ENCODE data around the gene CFAP74.

The CFAP74 gene

DNA sequence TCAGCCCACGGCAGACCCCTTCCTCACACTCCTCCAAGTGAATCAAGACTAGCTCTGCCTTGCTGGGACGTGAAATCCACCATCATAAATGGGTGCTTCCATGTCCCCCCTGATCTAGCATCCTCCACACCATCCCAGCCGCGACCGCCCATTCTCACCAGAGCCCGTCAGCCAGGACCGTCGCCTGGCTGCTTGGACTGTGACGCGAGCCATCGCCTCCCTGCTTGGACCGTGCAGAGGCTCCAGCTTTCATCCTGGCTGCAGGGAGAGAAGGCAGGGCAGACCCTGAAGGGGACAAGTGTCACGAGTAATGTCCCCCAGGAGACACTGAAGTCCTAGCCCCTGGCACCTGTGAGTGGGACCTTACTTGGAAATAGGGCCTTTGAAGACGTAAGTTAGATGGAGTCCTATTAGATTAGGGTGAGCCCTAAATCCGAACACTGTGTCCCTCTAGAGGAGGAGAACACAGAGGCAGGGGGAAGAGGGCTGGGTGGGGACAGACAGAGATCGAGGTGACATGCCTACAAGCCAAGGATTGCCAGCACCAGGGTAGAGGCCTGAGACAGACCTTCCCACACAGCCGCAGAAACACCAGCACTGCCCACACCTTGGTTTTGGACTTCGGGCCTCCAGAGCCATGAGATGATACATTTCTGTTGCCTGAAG, 33.9 kb upstream of the CFAP74 start:
- Histone ChIP-seq H3K4me3 (ENCODE audit: low read length) (no peak overlapping the region), H3K9me3 (ENCODE audit: insufficient read depth, low read depth, low read length) (no peaks in the 10 kb centered on the region), H3K9ac (ENCODE audit: low read depth, low read length) (no peak overlapping the region), H3K27ac (ENCODE audit: low read depth, low read length) (no peak overlapping the region), H3K36me3 (ENCODE audit: insufficient read depth, low read length) (no peaks in the 10 kb centered on the region), H3K27me3 (ENCODE audit: insufficient read depth, low read length) (no peaks in the 10 kb centered on the region), H3K4me1 (ENCODE audit: insufficient read depth, low read length) (no peaks in the 10 kb centered on the region)
- WGBS, result 86% methylated on average over 18 of the region's 18 CpGs

DNA sequence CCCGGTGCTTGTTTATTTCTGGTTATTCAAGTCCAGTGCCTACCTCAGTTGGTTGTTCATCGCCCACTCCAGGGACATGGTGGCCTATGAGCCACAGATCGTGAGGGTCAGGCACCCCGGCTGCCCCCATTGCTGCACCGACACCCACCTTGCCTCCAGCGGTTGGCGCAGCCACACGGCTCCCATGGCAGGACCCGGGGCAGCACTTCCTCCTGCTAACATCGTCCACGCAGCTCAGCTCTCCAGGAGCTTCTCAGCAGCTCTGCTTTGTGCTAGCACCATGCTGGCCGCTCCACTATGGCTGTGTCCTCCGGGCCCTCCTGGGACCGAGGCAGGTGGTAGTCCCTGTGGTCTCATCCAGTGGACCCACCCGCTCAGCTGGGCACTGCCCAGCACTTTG, 32.7 kb upstream of the CFAP74 start:
- Histone ChIP-seq H3K27me3 (ENCODE audit: insufficient read depth, low read length) (no peaks in the 10 kb centered on the region), H3K4me1 (ENCODE audit: insufficient read depth, low read length) (no peaks in the 10 kb centered on the region), H3K27ac (ENCODE audit: low read depth, low read length) (no peak overlapping the region), H3K9ac (ENCODE audit: low read depth, low read length) (no peak overlapping the region), H3K36me3 (ENCODE audit: insufficient read depth, low read length) (no peaks in the 10 kb centered on the region), H3K4me3 (ENCODE audit: low read length) (no peak overlapping the region), H3K9me3 (ENCODE audit: insufficient read depth, low read depth, low read length) (no peaks in the 10 kb centered on the region)
- WGBS, result 88% methylated on average over 15 of the region's 15 CpGs

DNA sequence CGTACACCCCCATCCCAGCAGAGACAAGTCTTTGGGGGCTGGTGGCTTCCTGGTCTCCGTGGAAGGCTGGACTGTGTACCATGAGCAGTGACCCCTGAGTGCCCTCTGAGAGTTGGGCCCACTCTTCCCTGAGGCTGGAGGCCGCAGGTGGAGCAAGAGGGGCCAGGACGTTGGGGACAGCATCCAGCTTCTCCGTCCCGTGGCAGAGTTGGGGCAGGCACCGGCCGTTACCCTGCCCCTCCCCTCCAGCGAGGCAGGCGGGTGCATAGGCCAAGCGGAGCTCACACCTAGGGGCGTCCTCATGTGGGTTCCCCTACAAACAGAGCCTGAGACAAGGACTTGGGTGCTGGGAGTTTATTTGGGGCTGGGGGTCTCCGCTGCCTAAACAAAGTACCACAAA, 29.6 kb upstream of the CFAP74 start:
- H3K27me3 ChIP-seq (ENCODE audit: insufficient read depth, low read length), result no peaks in the 10 kb centered on the region
- no peak overlapping the region for H3K9ac ChIP-seq (ENCODE audit: low read depth, low read length)
- no peaks in the 10 kb centered on the region for H3K36me3 ChIP-seq (ENCODE audit: insufficient read depth, low read length)
- no peaks in the 10 kb centered on the region for H3K4me1 ChIP-seq (ENCODE audit: insufficient read depth, low read length)
- H3K4me3 ChIP-seq (ENCODE audit: low read length), result no peak overlapping the region
- WGBS, result 91% methylated on average over 13 of the region's 13 CpGs
- no peaks in the 10 kb centered on the region for H3K9me3 ChIP-seq (ENCODE audit: insufficient read depth, low read depth, low read length)
- H3K27ac ChIP-seq (ENCODE audit: low read depth, low read length), result no peak overlapping the region

DNA sequence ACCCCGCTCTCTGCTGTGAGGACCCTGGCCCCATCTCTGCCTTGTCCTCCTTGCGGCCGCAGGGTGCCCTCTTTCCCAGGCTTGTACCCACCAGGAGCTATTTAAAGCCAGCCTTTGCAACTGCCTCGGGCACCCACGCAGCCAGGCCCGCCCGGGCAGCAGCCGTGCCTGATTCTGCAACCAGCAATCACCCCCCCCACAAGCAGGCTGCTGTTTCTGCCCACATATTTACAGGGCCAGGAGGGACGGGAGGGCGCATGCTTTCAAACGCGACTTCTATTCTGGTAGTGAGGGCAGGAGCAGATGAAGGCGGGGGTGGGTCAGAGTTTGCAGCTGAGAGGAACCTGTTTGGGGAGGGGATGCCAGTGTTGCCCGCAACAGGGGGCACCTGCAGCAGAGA, 29.2 kb upstream of the CFAP74 start:
- Histone ChIP-seq H3K36me3 (ENCODE audit: insufficient read depth, low read length) (no peaks in the 10 kb centered on the region), H3K4me3 (ENCODE audit: low read length) (no peak overlapping the region), H3K4me1 (ENCODE audit: insufficient read depth, low read length) (no peaks in the 10 kb centered on the region), H3K9ac (ENCODE audit: low read depth, low read length) (no peak overlapping the region), H3K27ac (ENCODE audit: low read depth, low read length) (no peak overlapping the region), H3K27me3 (ENCODE audit: insufficient read depth, low read length) (no peaks in the 10 kb centered on the region), H3K9me3 (ENCODE audit: insufficient read depth, low read depth, low read length) (no peaks in the 10 kb centered on the region)
- 87% methylated on average over 14 of the region's 14 CpGs for WGBS

DNA sequence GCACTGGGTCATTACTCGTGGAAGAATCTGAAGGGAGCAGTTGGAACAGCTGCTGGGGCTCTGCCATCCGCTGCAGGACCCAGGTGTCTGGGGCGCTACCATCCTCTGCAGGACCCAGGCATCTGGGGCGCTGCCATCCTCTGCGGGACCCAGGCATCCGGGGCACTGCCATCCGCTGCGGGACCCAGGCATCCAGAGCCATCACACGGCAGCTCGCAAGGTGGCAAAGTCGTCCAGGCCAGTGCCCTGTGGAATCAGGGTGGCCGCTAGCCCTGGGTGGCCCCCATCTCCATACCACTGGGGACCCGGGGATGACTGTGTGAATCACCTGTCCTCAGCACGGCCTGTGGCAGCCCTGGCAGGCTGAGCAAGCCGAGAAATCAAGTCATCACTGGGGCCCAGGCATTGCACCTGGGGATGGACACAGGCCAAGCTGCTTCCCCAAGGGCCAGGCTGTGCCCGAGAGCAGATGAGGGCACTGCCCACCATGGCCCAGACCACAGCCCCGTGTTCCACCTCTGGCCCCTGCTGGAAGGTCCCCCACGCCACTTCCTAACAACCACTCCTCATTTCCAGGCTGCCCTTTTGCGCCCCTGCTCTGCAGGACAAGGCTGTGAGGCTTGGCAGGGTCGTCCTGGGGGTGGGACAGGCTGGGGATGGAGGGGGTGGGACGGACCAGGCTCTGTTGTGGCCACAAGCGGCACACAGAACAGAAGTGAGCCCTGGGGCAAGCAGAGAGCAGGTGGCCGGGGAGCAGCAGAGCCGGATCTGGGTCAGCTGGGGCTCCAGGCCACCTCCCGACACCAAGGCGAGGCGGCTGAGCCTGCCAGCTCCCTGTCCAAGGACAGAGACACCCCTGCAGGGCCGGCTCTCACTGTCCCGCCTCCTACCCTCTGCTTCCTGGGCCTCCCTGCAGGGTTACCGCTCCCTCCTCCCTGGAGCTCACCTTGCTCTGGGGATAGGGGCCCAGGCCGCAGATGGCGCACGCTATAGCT, 28.3 kb upstream of the CFAP74 start:
- no peaks in the 10 kb centered on the region for H3K9me3 ChIP-seq (ENCODE audit: insufficient read depth, low read depth, low read length)
- no peak overlapping the region for H3K9ac ChIP-seq (ENCODE audit: low read depth, low read length)
- 83% methylated on average over 33 of the region's 33 CpGs for WGBS
- no peaks in the 10 kb centered on the region for H3K36me3 ChIP-seq (ENCODE audit: insufficient read depth, low read length)
- no peak overlapping the region for H3K4me3 ChIP-seq (ENCODE audit: low read length)
- H3K4me1 ChIP-seq (ENCODE audit: insufficient read depth, low read length), result no peaks in the 10 kb centered on the region
- no peak overlapping the region for H3K27ac ChIP-seq (ENCODE audit: low read depth, low read length)
- H3K27me3 ChIP-seq (ENCODE audit: insufficient read depth, low read length), result no peaks in the 10 kb centered on the region

DNA sequence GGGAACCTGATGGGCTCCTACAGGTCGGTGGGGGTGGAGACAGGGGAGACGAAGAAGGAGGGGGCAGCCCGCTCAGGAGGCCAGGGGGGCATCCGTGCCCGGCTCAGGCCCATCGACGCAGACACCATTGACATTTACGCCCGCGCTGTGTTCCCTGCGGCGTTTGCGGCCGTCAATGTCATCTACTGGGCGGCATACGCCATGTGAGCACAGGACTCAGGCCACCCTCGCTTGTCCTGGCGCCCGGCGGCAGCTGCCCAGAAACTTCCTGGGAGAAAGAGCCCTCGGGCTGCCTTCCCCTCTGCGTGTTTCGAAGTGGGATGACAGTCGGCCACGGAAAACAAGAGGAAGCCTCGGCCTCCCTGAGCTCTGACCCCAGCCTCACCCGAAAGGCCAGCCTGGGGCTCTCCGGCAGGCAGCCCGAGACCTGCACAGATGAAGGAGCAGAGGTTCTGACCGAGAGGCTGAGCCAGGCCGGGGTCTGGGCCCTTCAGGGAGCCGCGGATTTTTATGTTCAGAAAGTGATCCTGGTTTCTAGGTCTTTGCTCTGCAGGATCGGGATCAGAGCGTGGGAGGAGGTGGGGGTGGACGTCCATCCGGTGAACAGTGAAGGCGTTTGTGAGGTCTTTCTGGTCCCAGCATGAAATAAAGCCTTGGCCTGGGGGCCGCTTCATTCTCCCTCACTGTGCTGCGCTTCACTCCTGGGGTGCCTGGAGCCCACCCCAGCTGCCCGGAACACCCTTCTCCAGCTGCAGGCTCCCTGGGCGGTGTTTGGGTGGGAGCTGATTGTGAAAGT, 26.7 kb upstream of the CFAP74 start:
- H3K36me3 ChIP-seq (ENCODE audit: insufficient read depth, low read length), result no peaks in the 10 kb centered on the region
- no peak overlapping the region for H3K4me3 ChIP-seq (ENCODE audit: low read length)
- no peaks in the 10 kb centered on the region for H3K9me3 ChIP-seq (ENCODE audit: insufficient read depth, low read depth, low read length)
- no peaks in the 10 kb centered on the region for H3K27me3 ChIP-seq (ENCODE audit: insufficient read depth, low read length)
- no peaks in the 10 kb centered on the region for H3K4me1 ChIP-seq (ENCODE audit: insufficient read depth, low read length)
- no peak overlapping the region for H3K9ac ChIP-seq (ENCODE audit: low read depth, low read length)
- H3K27ac ChIP-seq (ENCODE audit: low read depth, low read length), result no peak overlapping the region
- 94% methylated on average over 42 of the region's 42 CpGs for WGBS

DNA sequence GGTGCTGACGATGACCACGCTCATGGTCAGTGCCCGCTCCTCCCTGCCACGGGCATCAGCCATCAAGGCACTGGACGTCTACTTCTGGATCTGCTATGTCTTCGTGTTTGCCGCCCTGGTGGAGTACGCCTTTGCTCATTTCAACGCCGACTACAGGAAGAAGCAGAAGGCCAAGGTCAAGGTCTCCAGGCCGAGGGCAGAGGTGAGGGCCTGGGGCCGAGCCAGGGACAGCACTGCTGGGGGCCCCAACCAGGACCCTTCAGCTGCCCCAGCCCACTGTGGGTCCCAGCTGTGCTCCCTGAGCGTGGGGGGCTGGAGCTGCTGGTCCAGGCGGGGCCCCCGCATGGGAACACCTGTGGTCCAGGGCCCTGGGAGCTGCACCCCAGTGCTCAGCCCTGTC, 26.0 kb upstream of the CFAP74 start:
- Histone ChIP-seq H3K27ac (ENCODE audit: low read depth, low read length) (no peak overlapping the region), H3K9me3 (ENCODE audit: insufficient read depth, low read depth, low read length) (no peaks in the 10 kb centered on the region), H3K36me3 (ENCODE audit: insufficient read depth, low read length) (no peaks in the 10 kb centered on the region), H3K4me3 (ENCODE audit: low read length) (no peak overlapping the region), H3K9ac (ENCODE audit: low read depth, low read length) (no peak overlapping the region), H3K4me1 (ENCODE audit: insufficient read depth, low read length) (no peaks in the 10 kb centered on the region), H3K27me3 (ENCODE audit: insufficient read depth, low read length) (no peaks in the 10 kb centered on the region)
- WGBS, result 96% methylated on average over 15 of the region's 15 CpGs

DNA sequence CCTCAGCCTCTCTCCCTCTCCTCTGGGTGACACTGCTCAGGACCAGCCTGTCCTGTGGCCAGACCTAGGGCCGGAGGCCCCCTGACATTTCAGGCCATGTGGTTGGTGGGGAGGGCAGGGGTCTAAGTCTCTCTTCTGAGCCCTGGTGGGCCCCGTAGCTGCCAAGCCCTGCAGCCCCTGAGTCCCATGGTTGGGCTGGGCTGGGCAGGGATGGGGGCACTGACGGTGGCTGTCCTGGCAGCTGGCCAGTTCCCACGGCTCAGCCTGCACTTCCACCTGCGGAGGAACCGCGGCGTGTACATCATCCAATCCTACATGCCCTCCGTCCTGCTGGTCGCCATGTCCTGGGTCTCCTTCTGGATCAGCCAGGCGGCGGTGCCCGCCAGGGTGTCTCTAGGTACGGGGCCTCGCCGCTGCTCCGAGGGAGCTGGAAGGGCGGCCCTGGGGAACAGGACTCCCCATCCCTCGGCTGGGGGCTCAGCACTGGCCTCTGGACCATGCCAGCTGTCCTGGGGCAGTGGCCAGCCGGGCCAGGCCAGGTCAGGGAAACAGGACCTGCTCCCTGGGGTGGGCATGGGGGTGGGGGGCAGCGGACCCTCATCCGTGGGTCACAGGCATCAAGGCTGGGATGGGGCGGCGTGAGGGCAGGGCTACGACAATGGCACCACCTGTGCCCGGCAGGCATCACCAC, 25.4 kb upstream of the CFAP74 start:
- Histone ChIP-seq H3K27me3 (ENCODE audit: insufficient read depth, low read length) (no peaks in the 10 kb centered on the region), H3K27ac (ENCODE audit: low read depth, low read length) (no peak overlapping the region), H3K9ac (ENCODE audit: low read depth, low read length) (no peak overlapping the region), H3K4me3 (ENCODE audit: low read length) (no peak overlapping the region), H3K4me1 (ENCODE audit: insufficient read depth, low read length) (no peaks in the 10 kb centered on the region), H3K9me3 (ENCODE audit: insufficient read depth, low read depth, low read length) (no peaks in the 10 kb centered on the region), H3K36me3 (ENCODE audit: insufficient read depth, low read length) (no peaks in the 10 kb centered on the region)
- 94% methylated on average over 26 of the region's 26 CpGs for WGBS

DNA sequence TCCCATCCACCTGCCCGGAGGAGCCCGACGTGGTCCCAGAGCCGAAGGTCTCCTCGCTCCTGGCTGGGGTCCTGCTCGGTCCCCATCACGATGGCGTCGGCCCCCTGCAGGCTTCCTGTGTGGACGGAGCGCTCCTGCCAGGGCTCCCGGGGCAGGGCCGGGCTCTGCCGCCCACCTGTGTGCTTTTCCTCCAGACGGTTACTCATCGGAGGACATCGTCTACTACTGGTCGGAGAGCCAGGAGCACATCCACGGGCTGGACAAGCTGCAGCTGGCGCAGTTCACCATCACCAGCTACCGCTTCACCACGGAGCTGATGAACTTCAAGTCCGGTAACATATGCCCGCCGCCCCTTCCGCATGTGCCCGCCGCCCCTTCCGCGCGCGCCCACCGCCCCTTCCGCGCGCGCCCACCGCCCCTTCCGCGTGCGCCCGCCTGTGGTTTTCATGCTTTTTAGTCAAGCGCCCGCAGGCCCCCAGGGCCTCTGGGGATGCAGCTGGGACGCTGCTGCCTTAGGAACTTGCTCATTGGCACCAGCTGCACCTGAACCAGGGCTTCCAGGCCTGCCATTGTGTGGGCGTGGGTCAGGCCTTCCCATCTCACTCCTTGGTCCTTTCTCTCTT, 24.5 kb upstream of the CFAP74 start:
- Histone ChIP-seq H3K9ac (ENCODE audit: low read depth, low read length) (no peak overlapping the region), H3K9me3 (ENCODE audit: insufficient read depth, low read depth, low read length) (no peaks in the 10 kb centered on the region), H3K4me1 (ENCODE audit: insufficient read depth, low read length) (no peaks in the 10 kb centered on the region), H3K36me3 (ENCODE audit: insufficient read depth, low read length) (no peaks in the 10 kb centered on the region), H3K4me3 (ENCODE audit: low read length) (no peak overlapping the region), H3K27ac (ENCODE audit: low read depth, low read length) (no peak overlapping the region), H3K27me3 (ENCODE audit: insufficient read depth, low read length) (no peaks in the 10 kb centered on the region)
- 95% methylated on average over 45 of the region's 46 CpGs for WGBS

DNA sequence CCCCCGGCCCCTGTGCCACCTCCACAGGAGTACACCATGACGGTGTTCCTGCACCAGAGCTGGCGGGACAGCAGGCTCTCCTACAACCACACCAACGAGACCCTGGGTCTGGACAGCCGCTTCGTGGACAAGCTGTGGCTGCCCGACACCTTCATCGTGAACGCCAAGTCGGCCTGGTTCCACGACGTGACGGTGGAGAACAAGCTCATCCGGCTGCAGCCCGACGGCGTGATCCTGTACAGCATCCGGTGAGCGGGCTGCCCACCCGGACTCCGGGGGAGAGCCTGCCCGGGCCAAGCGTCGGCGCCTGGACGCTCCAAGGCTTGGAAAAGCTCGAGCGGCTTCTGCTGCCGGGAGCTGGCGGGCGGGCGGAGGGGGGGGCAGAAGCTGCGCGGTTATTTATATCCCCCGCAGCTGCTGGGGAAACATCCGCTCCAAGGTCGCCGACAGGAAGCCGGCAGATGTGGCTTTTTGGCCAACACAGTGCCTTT, 21.9 kb upstream of the CFAP74 start:
- 92% methylated on average over 39 of the region's 39 CpGs for WGBS
- no peaks in the 10 kb centered on the region for H3K9me3 ChIP-seq (ENCODE audit: insufficient read depth, low read depth, low read length)
- H3K27me3 ChIP-seq (ENCODE audit: insufficient read depth, low read length), result peaks cover 9% of the 10 kb centered on the region
- H3K9ac ChIP-seq (ENCODE audit: low read depth, low read length), result no peak overlapping the region
- no peak overlapping the region for H3K27ac ChIP-seq (ENCODE audit: low read depth, low read length)
- no peak overlapping the region for H3K4me3 ChIP-seq (ENCODE audit: low read length)
- H3K36me3 ChIP-seq (ENCODE audit: insufficient read depth, low read length), result no peaks in the 10 kb centered on the region
- H3K4me1 ChIP-seq (ENCODE audit: insufficient read depth, low read length), result no peaks in the 10 kb centered on the region
